Trophoblast cell (in vitro differentiated cells and primary cell): ENCODE results near the gene VWA3A.

ENCODE experiments used
- DNase-seq, 2 donors: peaks; one replicate each; pipeline ENCODE4 v3.0.0-alpha.2; 2016
- H2AFZ ChIP-seq: 2 replicates; pipeline ENCODE4 v1.6.1; 2013; ENCODE audit warnings: low read length, moderate library complexity, mild to moderate bottlenecking; ENCODE audit not compliant: insufficient read depth, poor library complexity
- H2AK5ac ChIP-seq: 2 replicates; pipeline ENCODE4 v1.6.1; 2013; ENCODE audit warnings: mild to moderate bottlenecking, low read length
- H2BK120ac ChIP-seq: 2 replicates; pipeline ENCODE4 v1.6.1; 2013; ENCODE audit warnings: low read length, mild to moderate bottlenecking, moderate library complexity; ENCODE audit not compliant: insufficient read depth, poor library complexity
- H2BK12ac ChIP-seq: 2 replicates; pipeline ENCODE4 v1.6.1; 2013; ENCODE audit warnings: mild to moderate bottlenecking, low read length, moderate library complexity
- H2BK5ac ChIP-seq: 2 replicates; pipeline ENCODE4 v1.6.1; 2013; ENCODE audit warnings: low read length, low read depth, moderate library complexity, mild to moderate bottlenecking; ENCODE audit not compliant: poor library complexity
- H3K14ac ChIP-seq: 2 replicates; pipeline ENCODE4 v1.6.1; 2013; ENCODE audit warnings: mild to moderate bottlenecking, low read length
- H3K18ac ChIP-seq: 2 replicates; pipeline ENCODE4 v1.6.1; 2013; ENCODE audit warnings: mild to moderate bottlenecking, low read length
- H3K23ac ChIP-seq: 2 replicates; pipeline ENCODE4 v1.6.1; 2013; ENCODE audit warnings: low read length
- H3K27ac ChIP-seq: 2 replicates; pipeline ENCODE4 v1.5.1; 2013; ENCODE audit warnings: low read depth, mild to moderate bottlenecking, inconsistent platforms, low read length, moderate library complexity
- H3K27me3 ChIP-seq: 2 replicates; pipeline ENCODE4 v1.6.1; 2013; ENCODE audit warnings: inconsistent platforms, mild to moderate bottlenecking, low read length, moderate library complexity; ENCODE audit not compliant: insufficient read depth
- H3K36me3 ChIP-seq, 2 experiments: 1 replicate in 1 of 2; 2 replicates in 1 of 2; pipeline ENCODE4 v1.6.1; 2013; ENCODE audit warnings: low read length in 2 of 2, mild to moderate bottlenecking in 2 of 2, moderate library complexity in 1 of 2; ENCODE audit not compliant: insufficient read depth in 2 of 2, control insufficient read depth in 1 of 2
- H3K4ac ChIP-seq: 2 replicates; pipeline ENCODE4 v1.6.1; 2013; ENCODE audit warnings: low read depth, mild to moderate bottlenecking, low read length, moderate library complexity
- H3K4me1 ChIP-seq, 2 experiments: 1 replicate in 1 of 2; 2 replicates in 1 of 2; pipeline ENCODE4 v1.6.1; 2013; ENCODE audit warnings: low read length in 2 of 2, mild to moderate bottlenecking in 2 of 2, moderate library complexity in 1 of 2; ENCODE audit not compliant: insufficient read depth in 2 of 2, control insufficient read depth in 1 of 2
- H3K4me2 ChIP-seq: 2 replicates; pipeline ENCODE4 v1.6.1; 2013; ENCODE audit warnings: inconsistent platforms, mild to moderate bottlenecking, low read length, moderate library complexity
- H3K4me3 ChIP-seq: 2 replicates; pipeline ENCODE4 v1.5.1; 2013; ENCODE audit warnings: mild to moderate bottlenecking, low read depth, low read length, inconsistent platforms
- H3K79me1 ChIP-seq: one replicate; pipeline ENCODE4 v1.6.1; 2013; ENCODE audit warnings: low read length
- H3K79me2 ChIP-seq: 2 replicates; pipeline ENCODE4 v1.6.1; 2013; ENCODE audit warnings: low read length, mild to moderate bottlenecking; ENCODE audit not compliant: control insufficient read depth, insufficient read depth, poor library complexity
- H3K9ac ChIP-seq: 2 replicates; pipeline ENCODE4 v1.6.1; 2013; ENCODE audit warnings: mild to moderate bottlenecking, low read length
- H3K9me3 ChIP-seq: 2 replicates; pipeline ENCODE4 v1.6.1; 2013; ENCODE audit warnings: low read depth, mild to moderate bottlenecking, control low read depth, inconsistent platforms, low read length; ENCODE audit not compliant: insufficient read depth
- H4K12ac ChIP-seq: 2 replicates; pipeline ENCODE4 v1.6.1; 2013; ENCODE audit warnings: low read depth, mild to moderate bottlenecking, low read length, moderate library complexity
- H4K8ac ChIP-seq: 2 replicates; pipeline ENCODE4 v1.6.1; 2013; ENCODE audit warnings: low read depth, mild to moderate bottlenecking, low read length, moderate library complexity
- H4K91ac ChIP-seq: one replicate; pipeline ENCODE4 v1.6.1; 2013; ENCODE audit warnings: low read depth, mild to moderate bottlenecking, low read length, moderate library complexity
- WGBS: extraction: QIAGEN DNeasy Blood & Tissue Kit; methylation state at CpG from one replicate; pipeline ENCODE4 v1.1.7; 2013; ENCODE audit warnings: missing lambda C conversion rate; ENCODE audit not compliant: insufficient read length, insufficient coverage; ENCODE audit errors: extremely low coverage; 5-methylcytosine and 5-hydroxymethylcytosine counted together

VWA3A gene

GRCh38 chr16:22052980-22053379 is 39.4 kb upstream of the VWA3A start:
- DNase-seq: no peak
- Histone ChIP-seq H2AFZ (no peak overlapping the region), H3K4me1 (no peaks in the 10 kb centered on the region), H2BK12ac (no peak overlapping the region), H3K27ac (no peak overlapping the region), H3K79me2 (no peaks in the 10 kb centered on the region), H3K4me3 (no peak overlapping the region), H2AK5ac (no peak overlapping the region), H3K18ac (no peak overlapping the region), H3K4me2 (no peak overlapping the region), H2BK5ac (no peak overlapping the region), H3K79me1 (no peaks in the 10 kb centered on the region), H3K27me3 (no peaks in the 10 kb centered on the region), H3K36me3 (peaks cover 0 to 2% of the 10 kb centered on the region in 2 experiments), H3K14ac (no peak overlapping the region), H3K9ac (no peak overlapping the region), H3K4ac (no peak overlapping the region), H3K9me3 (peaks cover 2% of the 10 kb centered on the region), H3K23ac (no peak overlapping the region), H4K12ac (no peak overlapping the region), H4K91ac (no peak overlapping the region), H4K8ac (no peak overlapping the region), H2BK120ac (no peak overlapping the region)
- no CpG with 5 or more reads among the region's 6 CpGs for WGBS

- H3K36me3 ChIP-seq: peaks cover 0 to 2% of the 10 kb centered on the region in 2 experiments
- peak overlapping the region; percentile 61 for H3K23ac ChIP-seq
- no peak for DNase-seq
- no peak overlapping the region for H2AFZ ChIP-seq
- H4K91ac ChIP-seq: no peak overlapping the region
- H3K4me1 ChIP-seq: no peaks in the 10 kb centered on the region
- H3K27ac ChIP-seq: no peak overlapping the region
- H3K14ac ChIP-seq: no peak overlapping the region
- no peak overlapping the region for H3K4me2 ChIP-seq
- peak overlapping the region; percentile 20 for H3K4me3 ChIP-seq
- no peaks in the 10 kb centered on the region for H3K79me2 ChIP-seq
- WGBS: no CpG with 5 or more reads among the region's 4 CpGs
- H3K27me3 ChIP-seq: no peaks in the 10 kb centered on the region
- peak overlapping the region; percentile 5 for H3K9ac ChIP-seq
- H2BK120ac ChIP-seq: no peak overlapping the region
- no peak overlapping the region for H3K18ac ChIP-seq
- no peak overlapping the region for H3K4ac ChIP-seq
- H2BK5ac ChIP-seq: no peak overlapping the region
- no peak overlapping the region for H2AK5ac ChIP-seq
- no peak overlapping the region for H4K8ac ChIP-seq
- H3K9me3 ChIP-seq: peaks cover 2% of the 10 kb centered on the region
- no peak overlapping the region for H4K12ac ChIP-seq
- H2BK12ac ChIP-seq: no peak overlapping the region
- no peaks in the 10 kb centered on the region for H3K79me1 ChIP-seq
Measured at GRCh38 chr16:22053921-22054341, 38.4 kb upstream of the VWA3A start.

GRCh38 chr16:22054847-22055590 is 37.3 kb upstream of the VWA3A start:
- Histone ChIP-seq H4K91ac (no peak overlapping the region), H2AFZ (no peak overlapping the region), H3K4me2 (no peak overlapping the region), H3K4me1 (no peaks in the 10 kb centered on the region), H2BK5ac (no peak overlapping the region), H3K4ac (no peak overlapping the region), H3K18ac (no peak overlapping the region), H3K9ac (no peak overlapping the region), H4K8ac (no peak overlapping the region), H3K79me2 (no peaks in the 10 kb centered on the region), H4K12ac (no peak overlapping the region), H2AK5ac (no peak overlapping the region), H3K23ac (no peak overlapping the region), H3K9me3 (peaks cover 2% of the 10 kb centered on the region), H2BK120ac (no peak overlapping the region), H3K27me3 (no peaks in the 10 kb centered on the region), H3K14ac (no peak overlapping the region), H3K36me3 (peaks cover 0 to 2% of the 10 kb centered on the region in 2 experiments), H3K27ac (no peak overlapping the region), H2BK12ac (no peak overlapping the region), H3K4me3 (no peak overlapping the region), H3K79me1 (no peaks in the 10 kb centered on the region)
- WGBS: no CpG with 5 or more reads among the region's 5 CpGs
- no peak for DNase-seq

GRCh38 chr16:22055881-22056280 is 36.5 kb upstream of the VWA3A start:
- Histone ChIP-seq H3K9me3 (peaks cover 2% of the 10 kb centered on the region), H4K12ac (no peak overlapping the region), H3K79me2 (no peaks in the 10 kb centered on the region), H3K18ac (no peak overlapping the region), H4K91ac (no peak overlapping the region), H3K23ac (no peak overlapping the region), H2BK120ac (no peak overlapping the region), H4K8ac (no peak overlapping the region), H3K14ac (no peak overlapping the region), H3K9ac (no peak overlapping the region), H2BK12ac (no peak overlapping the region), H3K79me1 (no peaks in the 10 kb centered on the region), H2AK5ac (no peak overlapping the region), H2BK5ac (no peak overlapping the region), H3K4me2 (no peak overlapping the region), H3K4me1 (no peaks in the 10 kb centered on the region), H3K27me3 (no peaks in the 10 kb centered on the region), H3K4me3 (no peak overlapping the region), H3K27ac (no peak overlapping the region), H3K4ac (no peak overlapping the region), H2AFZ (no peak overlapping the region), H3K36me3 (peaks cover 0 to 2% of the 10 kb centered on the region in 2 experiments)
- no CpG with 5 or more reads among the region's 5 CpGs for WGBS
- DNase-seq: peak in 1 of 2 donors; percentile 29
